MM.1S (cell line): ENCODE measurements around the gene LARGE2.

Experiments used
- DNase-seq: peaks from one replicate; pipeline ENCODE4 v3.0.0-alpha.2; 2015
- H2AFZ ChIP-seq: fragments of 300-600 bp; sonication (generic); 2 replicates; pipeline ENCODE4 v1.6.0; 2016; ENCODE audit warnings: antibody characterized with exemption, low read length
- H3F3A ChIP-seq: fragments of 300-600 bp; sonication (generic); 2 replicates; pipeline ENCODE4 v1.6.1; 2016; ENCODE audit warnings: mild to moderate bottlenecking, antibody characterized with exemption, low read length, moderate library complexity, mixed read lengths; ENCODE audit not compliant: insufficient read depth
- H3K27ac ChIP-seq: fragments of 300-600 bp; sonication (generic); 2 replicates; pipeline ENCODE4 v1.5.1; 2016; ENCODE audit warnings: mild to moderate bottlenecking, low read length
- H3K27me3 ChIP-seq: fragments of 300-600 bp; sonication (generic); replicated peaks from 2 replicates; pipeline ENCODE4 v1.6.0; 2016; ENCODE audit warnings: low read length; ENCODE audit not compliant: insufficient read depth
- H3K36me3 ChIP-seq: fragments of 300-600 bp; sonication (generic); replicated peaks from 2 replicates; pipeline ENCODE4 v1.6.1; 2016; ENCODE audit warnings: mild to moderate bottlenecking, low read length, mixed read lengths; ENCODE audit not compliant: insufficient read depth
- H3K4me1 ChIP-seq: fragments of 300-600 bp; sonication (generic); 2 replicates; pipeline ENCODE4 v1.6.1; 2016; ENCODE audit warnings: low read length, mixed read lengths
- H3K4me2 ChIP-seq: fragments of 300-600 bp; sonication (generic); 2 replicates; pipeline ENCODE4 v1.6.0; 2016; ENCODE audit warnings: low read depth, low read length
- H3K4me3 ChIP-seq: fragments of 300-600 bp; sonication (generic); 2 replicates; pipeline ENCODE4 v1.5.1; 2016; ENCODE audit warnings: low read length, mixed read lengths
- H3K79me2 ChIP-seq: fragments of 300-600 bp; sonication (generic); 2 replicates; pipeline ENCODE4 v1.6.1; 2016; ENCODE audit warnings: mixed run types, low read length, mixed read lengths
- H3K9ac ChIP-seq: fragments of 300-600 bp; sonication (generic); 2 replicates; pipeline ENCODE4 v1.6.1; 2016; ENCODE audit warnings: low read length, mixed read lengths
- H3K9me2 ChIP-seq: fragments of 300-600 bp; sonication (generic); replicated peaks from 2 replicates; pipeline ENCODE4 v1.6.1; 2016; ENCODE audit warnings: mild to moderate bottlenecking, low read length, mixed read lengths; ENCODE audit not compliant: insufficient read depth
- H3K9me3 ChIP-seq: fragments of 300-600 bp; sonication (generic); replicated peaks from 2 replicates; pipeline ENCODE4 v1.6.1; 2016; ENCODE audit warnings: mild to moderate bottlenecking, low read length, mixed read lengths; ENCODE audit not compliant: insufficient read depth
- H4K20me1 ChIP-seq: fragments of 300-600 bp; sonication (generic); 2 replicates; pipeline ENCODE4 v1.6.1; 2016; ENCODE audit warnings: mild to moderate bottlenecking, low read length, moderate library complexity, mixed read lengths; ENCODE audit not compliant: insufficient read depth
- CTCF ChIP-seq: fragments of 300-600 bp; sonication (generic); IDR thresholded peaks from 2 replicates; pipeline ENCODE4 v1.5.1; 2016; ENCODE audit warnings: antibody characterized with exemption, low read length, mixed read lengths
- EZH2 ChIP-seq: fragments of 300-600 bp; sonication (generic); optimal IDR thresholded peaks from 2 replicates; pipeline ENCODE3; 2017; ENCODE audit warnings: low read depth, mild to moderate bottlenecking, antibody characterized with exemption, low read length, mixed read lengths
- EZH2phosphoT487 ChIP-seq: fragments of 300-600 bp; sonication (generic); IDR thresholded peaks from 2 replicates; pipeline ENCODE4 v1.6.1; 2018; ENCODE audit warnings: antibody characterized with exemption, low read length

The LARGE2 gene

GRCh38 chr11:45931739-45932138 lies 9.3 kb downstream of the LARGE2 start:
- H3K9me3 ChIP-seq = no peaks in the 10 kb centered on the region
- H3K4me1 ChIP-seq = peaks cover 13% of the 10 kb centered on the region; the same call in 1 of the 2 replicates
- H4K20me1 ChIP-seq = no peaks in the 10 kb centered on the region
- no peak overlapping the region for H2AFZ ChIP-seq
- DNase-seq = no peak
- no peaks in the 10 kb centered on the region for H3K27me3 ChIP-seq
- no peaks in the 10 kb centered on the region for H3K79me2 ChIP-seq
- H3F3A ChIP-seq = peaks cover 12% of the 10 kb centered on the region
- no peak overlapping the region for H3K4me2 ChIP-seq
- no peaks in the 10 kb centered on the region for H3K36me3 ChIP-seq
- H3K27ac ChIP-seq = no peak overlapping the region
- H3K9me2 ChIP-seq = no peaks in the 10 kb centered on the region
- TF ChIP-seq EZH2phosphoT487 (no peak), CTCF (no peak), EZH2 (no peak)
- no peak overlapping the region for H3K4me3 ChIP-seq
- H3K9ac ChIP-seq = no peak overlapping the region

- H3F3A ChIP-seq = peaks cover 12% of the 10 kb centered on the region
- no peak for DNase-seq
- H3K9me2 ChIP-seq = no peaks in the 10 kb centered on the region
- no peak overlapping the region for H3K9ac ChIP-seq
- H3K27ac ChIP-seq = no peak overlapping the region
- no peak overlapping the region for H3K4me3 ChIP-seq
- no peaks in the 10 kb centered on the region for H3K36me3 ChIP-seq
- no peaks in the 10 kb centered on the region for H3K79me2 ChIP-seq
- H2AFZ ChIP-seq = no peak overlapping the region
- peaks cover 13% of the 10 kb centered on the region; the same call in 1 of the 2 replicates for H3K4me1 ChIP-seq
- no peak overlapping the region for H3K4me2 ChIP-seq
- TF ChIP-seq CTCF (no peak), EZH2phosphoT487 (no peak), EZH2 (no peak)
- H3K27me3 ChIP-seq = no peaks in the 10 kb centered on the region
- H3K9me3 ChIP-seq = no peaks in the 10 kb centered on the region
- no peaks in the 10 kb centered on the region for H4K20me1 ChIP-seq
Observed at GRCh38 chr11:45932217-45932616, 9.8 kb downstream of the LARGE2 start.

GRCh38 chr11:45933131-45933831 lies 10.8 kb downstream of the LARGE2 start:
- Histone ChIP-seq H2AFZ (no peak overlapping the region), H3K9ac (no peak overlapping the region), H3K27me3 (no peaks in the 10 kb centered on the region), H3K36me3 (no peaks in the 10 kb centered on the region), H3K4me1 (peaks cover 13% of the 10 kb centered on the region; the same call in 1 of the 2 replicates), H3K27ac (no peak overlapping the region), H3K9me3 (no peaks in the 10 kb centered on the region), H3K79me2 (no peaks in the 10 kb centered on the region), H3K4me3 (no peak overlapping the region), H3K9me2 (no peaks in the 10 kb centered on the region), H4K20me1 (no peaks in the 10 kb centered on the region), H3K4me2 (no peak overlapping the region), H3F3A (peaks cover 12% of the 10 kb centered on the region)
- no peak for TF ChIP-seq EZH2phosphoT487
- TF ChIP-seq CTCF = no peak
- no peak for TF ChIP-seq EZH2
- DNase-seq = no peak
